Thyroid gland (tissue), 4 donors: Measurements from ENCODE around the gene SLC25A21. TPM values are rescaled to one million over a fixed set of nuclear protein-coding genes. Genes with fewer than 3 reads are reported as not detected.

ENCODE experiments used
- DNase-seq, 2 donors: peaks; one replicate each; pipeline ENCODE4 v3.0.0-alpha.2; 2019
- H3K27ac ChIP-seq, 3 donors: fragments of 200-600 bp; sonication (generic); 1 replicate in 2 of 3; 2 replicates in 1 of 3; pipeline ENCODE4 v1.5.1; 2016 to 2019; ENCODE audit warnings: mild to moderate bottlenecking in 1 of 3, moderate library complexity in 1 of 3
- H3K27me3 ChIP-seq: fragments of 200-600 bp; sonication (generic); one replicate; pipeline ENCODE4 v1.5.1; 2019
- H3K36me3 ChIP-seq, 2 donors: fragments of 200-600 bp; sonication (generic); one replicate each; pipeline ENCODE4 v1.5.1; 2016 to 2019
- H3K4me1 ChIP-seq, 2 donors: fragments of 200-600 bp; sonication (generic); one replicate each; pipeline ENCODE4 v1.5.1; 2017 to 2019
- H3K4me3 ChIP-seq, 3 donors: fragments of 200-600 bp; sonication (generic); replicated peaks in 1 of 3; 1 replicate in 2 of 3; 2 replicates in 1 of 3; pipeline ENCODE4 v1.5.1; 2016; ENCODE audit warnings: mild to moderate bottlenecking in 1 of 3
- H3K9me3 ChIP-seq: fragments of 200-600 bp; sonication (generic); one replicate; pipeline ENCODE4 v1.5.1; 2017
- CTCF ChIP-seq, 6 experiments: fragments of 200-600 bp in 3 of 6; fragments of 450-650 bp in 3 of 6; sonication (generic) in 3 of 6; IDR thresholded peaks; one replicate each; pipeline ENCODE4 v1.5.1; 2016 to 2019; ENCODE audit warnings: antibody characterized with exemption in 6 of 6, mild to moderate bottlenecking in 2 of 6, inconsistent platforms in 1 of 6, moderate library complexity in 1 of 6
- POLR2A ChIP-seq, 2 donors: fragments of 450-650 bp; IDR thresholded peaks; one replicate each; pipeline ENCODE4 v1.6.1; 2017; ENCODE audit warnings: antibody characterized with exemption in 2 of 2, mild to moderate bottlenecking in 2 of 2, moderate library complexity in 1 of 2
- WGBS, 2 donors: methylation state at CpG; one replicate each; pipeline ENCODE4 v1.1.5; 2017; 5-methylcytosine and 5-hydroxymethylcytosine counted together
- intact Hi-C: fragments of 100-400 bp; cut with DNase I; formaldehyde crosslinking; loops from one replicate; pipeline ENCODE4 v1.15.1; 2023
- total RNA-seq, 4 donors: library from RNA; depleted of rRNA; stranded (reverse); fragments of >200 nt; gene quantifications; one replicate each; pipeline ENCODE4 v1.2.3, GENCODE V29; 2016

SLC25A21 gene
- total RNA-seq, 4 donors from 2014 or later, result 0.29 to 1.4 (median 0.60) TPM

- 76 to 77% methylated on average over 5 of the region's 5 CpGs for WGBS, 2 donors
Measured at GRCh38 chr14:37093364-37093763, 79.0 kb downstream of the SLC25A21 start.

GRCh38 chr14:37091651-37092050 lies 80.8 kb downstream of the SLC25A21 start:
- H3K27ac ChIP-seq, result no peak overlapping the region
- H3K9me3 ChIP-seq, result no peaks in the 10 kb centered on the region
- H3K27me3 ChIP-seq, result no peaks in the 10 kb centered on the region
- 91 to 97% methylated on average over 3 of the region's 3 CpGs for WGBS, 2 donors
- DNase-seq, result no peak
- no peaks in the 10 kb centered on the region for H3K36me3 ChIP-seq
- intact Hi-C loops, result no loop called here
- H3K4me1 ChIP-seq, result no peaks in the 10 kb centered on the region
- H3K4me3 ChIP-seq, result no peak overlapping the region
- TF ChIP-seq CTCF (IDR thresholded peaks at IDR 0.05) (no peak), POLR2A (IDR thresholded peaks at IDR 0.05) (no peak)

More at GRCh38 chr14:37093364-37093763, 79.0 kb downstream of the SLC25A21 start:
- Histone ChIP-seq H3K27me3 (no peaks in the 10 kb centered on the region), H3K27ac (no peak overlapping the region), H3K9me3 (no peaks in the 10 kb centered on the region), H3K4me3 (no peak overlapping the region), H3K4me1 (no peaks in the 10 kb centered on the region), H3K36me3 (no peaks in the 10 kb centered on the region)
- no peak for DNase-seq
- TF ChIP-seq POLR2A (IDR thresholded peaks at IDR 0.05), result no peak
- intact Hi-C loops, result no loop called here

GRCh38 chr14:37090026-37090425 lies 82.4 kb downstream of the SLC25A21 start:
- 66 to 73% methylated on average over 6 of the region's 6 CpGs for WGBS, 2 donors
- intact Hi-C loops, result no loop called here
- no peak for TF ChIP-seq CTCF (IDR thresholded peaks at IDR 0.05)
- DNase-seq, result no peak
- no peak overlapping the region for H3K4me3 ChIP-seq
- no peaks in the 10 kb centered on the region for H3K4me1 ChIP-seq
- H3K27me3 ChIP-seq, result no peaks in the 10 kb centered on the region
- no peaks in the 10 kb centered on the region for H3K36me3 ChIP-seq
- H3K9me3 ChIP-seq, result no peaks in the 10 kb centered on the region
- H3K27ac ChIP-seq, result no peak overlapping the region

- no peaks in the 10 kb centered on the region for H3K27me3 ChIP-seq
- DNase-seq, result no peak
- H3K4me3 ChIP-seq, result no peak overlapping the region
- no peaks in the 10 kb centered on the region for H3K36me3 ChIP-seq
- 64 to 75% methylated on average over 3 of the region's 3 CpGs for WGBS, 2 donors
- intact Hi-C loops, result no loop called here
- H3K4me1 ChIP-seq, result no peaks in the 10 kb centered on the region
- H3K9me3 ChIP-seq, result no peaks in the 10 kb centered on the region
- TF ChIP-seq CTCF (IDR thresholded peaks at IDR 0.05) (no peak), POLR2A (IDR thresholded peaks at IDR 0.05) (no peak)
- no peak overlapping the region for H3K27ac ChIP-seq
Measured at GRCh38 chr14:37089410-37089809, 83.0 kb downstream of the SLC25A21 start.

- H3K36me3 ChIP-seq, result no peaks in the 10 kb centered on the region
- H3K4me1 ChIP-seq, result no peaks in the 10 kb centered on the region
- no peaks in the 10 kb centered on the region for H3K9me3 ChIP-seq
- TF ChIP-seq CTCF (IDR thresholded peaks at IDR 0.05), result no peak
- no peak for TF ChIP-seq POLR2A (IDR thresholded peaks at IDR 0.05)
- no peaks in the 10 kb centered on the region for H3K27me3 ChIP-seq
- intact Hi-C loops, result no loop called here
- H3K4me3 ChIP-seq, result no peak overlapping the region
- DNase-seq, result no peak
- 77 to 83% methylated on average over 9 of the region's 9 CpGs for WGBS, 2 donors
- no peak overlapping the region for H3K27ac ChIP-seq
Measured at GRCh38 chr14:37088356-37089215, 83.8 kb downstream of the SLC25A21 start.
